HL-60/S4 treated with retinoic acid at 250 ng/mL for 4 days and 3 days (cell line): Measurements from ENCODE around the gene CACUL1.
"Not testable (repeated sequence)": the region's sequence is repeated elsewhere in the genome, so short reads cannot be mapped to it uniquely, and the experiment has no call there.

Source experiments
- in situ Hi-C: fragments of 300-500 bp; cut with MboI; formaldehyde crosslinking; loops from 2 replicates; pipeline ENCODE4 v1.7.0; 2022; ENCODE audit warnings: low sequenced_read_pairs

Gene CACUL1

GRCh38 chr10:118692872-118693271, 61.9 kb downstream of the CACUL1 start:
- in situ Hi-C loops = no loop called here

GRCh38 chr10:118689070-118689858, 65.5 kb downstream of the CACUL1 start:
- in situ Hi-C loops = no loop called here

GRCh38 chr10:118687472-118687871, 67.3 kb downstream of the CACUL1 start:
- in situ Hi-C loops = no loop called here

GRCh38 chr10:118682533-118682932, 72.2 kb downstream of the CACUL1 start:
- in situ Hi-C loops = no loop called here

- in situ Hi-C loops = no loop called here
These were observed 74.6 kb downstream of the CACUL1 start for GRCh38 chr10:118680197-118680596.

- in situ Hi-C loops = no loop called here
These were observed 80.4 kb downstream of the CACUL1 start for GRCh38 chr10:118674226-118674919.

- in situ Hi-C loops = no loop called here
These were observed 81.7 kb downstream of the CACUL1 start for GRCh38 chr10:118672766-118673715.

GRCh38 chr10:118672153-118672552, 82.6 kb downstream of the CACUL1 start:
- in situ Hi-C loops = no loop called here

GRCh38 chr10:118671221-118671620, 83.5 kb downstream of the CACUL1 start:
- in situ Hi-C loops = not testable (repeated sequence)

GRCh38 chr10:118670472-118671124, 84.2 kb downstream of the CACUL1 start:
- in situ Hi-C loops = no loop called here

GRCh38 chr10:118669835-118670234, 84.9 kb downstream of the CACUL1 start:
- in situ Hi-C loops = no loop called here

GRCh38 chr10:118669020-118669791, 85.6 kb downstream of the CACUL1 start:
- in situ Hi-C loops = no loop called here

- in situ Hi-C loops = no loop called here
These were observed 86.4 kb downstream of the CACUL1 start for GRCh38 chr10:118668228-118668952.

- in situ Hi-C loops = no loop called here
These were observed 87.0 kb downstream of the CACUL1 start for GRCh38 chr10:118667732-118668131.

- in situ Hi-C loops = no loop called here
These were observed 88.4 kb downstream of the CACUL1 start for GRCh38 chr10:118666350-118666749.

- in situ Hi-C loops = no loop called here
These were observed 90.4 kb downstream of the CACUL1 start for GRCh38 chr10:118664321-118664720.

- in situ Hi-C loops = no loop called here
These were observed 91.6 kb downstream of the CACUL1 start for GRCh38 chr10:118663176-118663575.

GRCh38 chr10:118662228-118663035, 92.3 kb downstream of the CACUL1 start:
- in situ Hi-C loops = no loop called here
